OCI-M2 (cell line): ENCODE data around the gene PLVAP.

ENCODE experiments used
- DNase-seq: peaks from one replicate; lab custom pipeline; 2025; ENCODE audit not compliant: unreplicated experiment; lab: John Stamatoyannopoulos, UW

Gene PLVAP

GRCh38 chr19:17376935-17377600, at the start of gene PLVAP:
PLVAP (minus strand) TSS chr19:17377342; CDS start chr19:17377288, 54 bp downstream.
- DNase-seq, result peak; percentile 69

- DNase-seq, result no peak
Measured at GRCh38 chr19:17424743-17425365, 47.7 kb upstream of the PLVAP start.

GRCh38 chr19:17423429-17424208, 46.5 kb upstream of the PLVAP start:
- DNase-seq, result no peak

- no peak for DNase-seq
Measured at GRCh38 chr19:17421942-17422341, 44.8 kb upstream of the PLVAP start.

- DNase-seq, result no peak
Measured at GRCh38 chr19:17420475-17420924, 43.4 kb upstream of the PLVAP start.

- DNase-seq, result peak; percentile 88
Measured at GRCh38 chr19:17419621-17420474, 42.7 kb upstream of the PLVAP start, which contains the start of gene MVB12A. MVB12A (plus strand) TSS chr19:17420047; CDS start chr19:17420136, 89 bp downstream.

- no peak for DNase-seq
Measured at GRCh38 chr19:17419154-17419620, 42.0 kb upstream of the PLVAP start.

GRCh38 chr19:17418710-17419109, 41.6 kb upstream of the PLVAP start:
- no peak for DNase-seq

GRCh38 chr19:17415121-17415520, 38.0 kb upstream of the PLVAP start:
- DNase-seq, result no peak

GRCh38 chr19:17414097-17414496, 37.0 kb upstream of the PLVAP start:
- no peak for DNase-seq

GRCh38 chr19:17411801-17412200, 34.7 kb upstream of the PLVAP start:
- no peak for DNase-seq

GRCh38 chr19:17409990-17410389, 32.8 kb upstream of the PLVAP start:
- no peak for DNase-seq

- DNase-seq, result no peak
Measured at GRCh38 chr19:17406887-17407196, 29.7 kb upstream of the PLVAP start.

GRCh38 chr19:17406046-17406886, 29.1 kb upstream of the PLVAP start:
- no peak for DNase-seq

- DNase-seq, result peak; percentile 65
Measured at GRCh38 chr19:17405250-17406045, 28.3 kb upstream of the PLVAP start, which contains the start of gene BST2. BST2 (minus strand) TSS chr19:17405630; CDS start chr19:17405575, 55 bp downstream.

- no peak for DNase-seq
Measured at GRCh38 chr19:17404621-17405249, 27.6 kb upstream of the PLVAP start.

- no peak for DNase-seq
Measured at GRCh38 chr19:17404015-17404414, 26.9 kb upstream of the PLVAP start.

- DNase-seq, result no peak
Measured at GRCh38 chr19:17402982-17403855, 26.1 kb upstream of the PLVAP start.
